Colonic mucosa (tissue), 4 donors: ENCODE results near the gene ITIH5. TPM values are rescaled to one million over a fixed set of nuclear protein-coding genes. Genes with fewer than 3 reads are reported as not detected.

Experiments
- DNase-seq: peaks from one replicate; pipeline ENCODE4 v3.0.0-alpha.2; 2020
- H3K27ac ChIP-seq: fragments of 200-600 bp; one replicate; pipeline ENCODE4 v1.8.0; 2021
- H3K27me3 ChIP-seq: fragments of 200-600 bp; one replicate; pipeline ENCODE4 v1.8.0; 2021
- H3K36me3 ChIP-seq: fragments of 200-600 bp; one replicate; pipeline ENCODE4 v1.8.0; 2021
- H3K4me1 ChIP-seq: fragments of 200-600 bp; one replicate; pipeline ENCODE4 v1.8.0; 2021; ENCODE audit warnings: mild to moderate bottlenecking
- H3K4me3 ChIP-seq: fragments of 200-600 bp; one replicate; pipeline ENCODE4 v1.8.0; 2021
- H3K9ac ChIP-seq, 2 donors: one replicate each; pipeline ENCODE4 v1.7.0; 2013; ENCODE audit warnings: control low read depth in 2 of 2, low read depth in 2 of 2, low read length in 2 of 2
- H3K9me3 ChIP-seq: fragments of 200-600 bp; one replicate; pipeline ENCODE4 v1.8.0; 2021
- intact Hi-C: fragments of 100-400 bp; cut with DNase I; formaldehyde crosslinking; loops from one replicate; pipeline ENCODE4 v1.14.1; 2022
- total RNA-seq, 2 donors: library from RNA; stranded (reverse); fragmentation: NEBNext Ultra II Directional in 1 of 2; extraction: Animal tissue kit (Norgen Biotek cat#: 25700) in 1 of 2; gene quantifications; one replicate each; pipeline ENCODE4 v1.2.1, GENCODE V29; 2021
- TF ChIP-seq, protein P1 (sequence below): fragments of 200-600 bp; IDR thresholded peaks from one replicate; pipeline ENCODE4 v1.8.0; 2022; ENCODE audit warnings: antibody characterized with exemption, mild to moderate bottlenecking
- donor health status: healthy.
- donor health status: DM: no; HTN: no; CAD: no.
- donor health status: DM: no; HTN: no; CAD: no.

Gene ITIH5
- total RNA-seq, 2 donors from 2014 or later = 2.2 to 15.6 TPM

DNA sequence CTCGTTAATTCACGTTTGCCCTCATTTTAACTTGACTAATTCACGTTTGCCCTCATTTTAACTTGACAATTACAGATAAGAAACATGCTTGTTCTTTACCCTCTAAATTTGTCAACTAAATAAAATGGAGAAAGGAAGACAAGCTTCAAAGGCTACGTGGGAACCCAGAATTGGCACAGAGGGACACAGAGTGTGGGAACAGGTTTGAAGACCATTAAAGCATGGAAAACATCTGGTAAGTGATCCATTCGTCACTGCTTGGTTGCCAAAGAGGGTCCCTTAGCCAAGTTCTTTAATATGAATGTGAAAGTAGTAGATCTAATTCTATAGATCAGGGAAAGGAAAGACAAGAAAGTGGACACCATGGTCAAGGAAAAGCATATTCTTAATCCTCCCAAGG lies 57.2 kb downstream of the ITIH5 start:
- Histone ChIP-seq H3K36me3 (no peaks in the 10 kb centered on the region), H3K27ac (no peak overlapping the region), H3K9me3 (no peaks in the 10 kb centered on the region), H3K4me3 (no peak overlapping the region), H3K4me1 (no peaks in the 10 kb centered on the region), H3K27me3 (no peaks in the 10 kb centered on the region), H3K9ac (no peak overlapping the region)
- no peak for DNase-seq
- intact Hi-C loops = no loop called here
- TF ChIP-seq, protein P1, sequence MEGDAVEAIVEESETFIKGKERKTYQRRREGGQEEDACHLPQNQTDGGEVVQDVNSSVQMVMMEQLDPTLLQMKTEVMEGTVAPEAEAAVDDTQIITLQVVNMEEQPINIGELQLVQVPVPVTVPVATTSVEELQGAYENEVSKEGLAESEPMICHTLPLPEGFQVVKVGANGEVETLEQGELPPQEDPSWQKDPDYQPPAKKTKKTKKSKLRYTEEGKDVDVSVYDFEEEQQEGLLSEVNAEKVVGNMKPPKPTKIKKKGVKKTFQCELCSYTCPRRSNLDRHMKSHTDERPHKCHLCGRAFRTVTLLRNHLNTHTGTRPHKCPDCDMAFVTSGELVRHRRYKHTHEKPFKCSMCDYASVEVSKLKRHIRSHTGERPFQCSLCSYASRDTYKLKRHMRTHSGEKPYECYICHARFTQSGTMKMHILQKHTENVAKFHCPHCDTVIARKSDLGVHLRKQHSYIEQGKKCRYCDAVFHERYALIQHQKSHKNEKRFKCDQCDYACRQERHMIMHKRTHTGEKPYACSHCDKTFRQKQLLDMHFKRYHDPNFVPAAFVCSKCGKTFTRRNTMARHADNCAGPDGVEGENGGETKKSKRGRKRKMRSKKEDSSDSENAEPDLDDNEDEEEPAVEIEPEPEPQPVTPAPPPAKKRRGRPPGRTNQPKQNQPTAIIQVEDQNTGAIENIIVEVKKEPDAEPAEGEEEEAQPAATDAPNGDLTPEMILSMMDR = no peak

DNA sequence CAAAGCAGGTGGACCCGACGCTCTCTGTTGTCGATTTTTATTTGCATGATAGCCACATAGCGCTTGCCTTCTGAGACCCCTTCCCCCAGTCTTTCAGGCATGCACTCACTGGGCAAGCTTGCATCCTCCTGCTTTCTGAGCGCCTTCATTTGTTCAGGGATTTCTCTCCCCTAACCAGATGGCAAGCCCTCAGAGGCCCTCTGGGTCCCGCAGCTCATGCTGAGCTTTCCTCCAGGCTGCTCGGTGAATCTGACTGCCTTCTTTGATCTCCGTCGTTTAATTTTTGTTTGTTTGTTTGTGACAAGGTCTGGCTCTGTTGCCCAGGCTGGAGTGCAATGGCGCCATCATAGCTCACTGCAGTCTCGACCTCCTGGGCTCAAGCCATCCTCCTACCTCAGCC lies 58.8 kb downstream of the ITIH5 start:
- H3K9ac ChIP-seq = no peak overlapping the region
- H3K27ac ChIP-seq = no peak overlapping the region
- no peak for DNase-seq
- no peaks in the 10 kb centered on the region for H3K9me3 ChIP-seq
- H3K36me3 ChIP-seq = no peaks in the 10 kb centered on the region
- intact Hi-C loops = no loop called here
- no peaks in the 10 kb centered on the region for H3K27me3 ChIP-seq
- no peak overlapping the region for H3K4me3 ChIP-seq
- H3K4me1 ChIP-seq = no peaks in the 10 kb centered on the region
- TF ChIP-seq, protein P1 = no peak

DNA sequence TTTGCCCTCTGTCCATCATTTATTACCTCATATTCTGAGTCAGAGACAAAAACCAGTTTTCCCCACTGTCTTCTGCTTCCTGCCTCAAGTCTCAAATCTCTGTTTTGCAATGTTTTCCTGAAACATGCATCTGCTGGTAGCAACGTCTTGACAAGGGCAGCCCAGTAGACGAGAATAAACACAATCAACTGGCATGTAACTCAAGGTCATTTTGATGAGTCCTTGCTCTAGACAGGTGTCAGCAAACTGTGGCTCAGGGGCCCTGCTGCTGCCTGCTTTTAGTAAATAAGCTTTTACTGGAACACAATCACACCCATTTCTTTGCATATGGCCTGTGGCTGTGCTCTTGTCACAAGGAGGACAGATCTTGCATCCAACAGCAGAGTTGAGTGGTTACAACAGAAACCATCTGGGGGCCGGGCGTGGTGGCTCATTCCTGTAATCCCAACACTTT lies 59.8 kb downstream of the ITIH5 start:
- Histone ChIP-seq H3K9me3 (no peaks in the 10 kb centered on the region), H3K9ac (no peak overlapping the region), H3K27ac (no peak overlapping the region), H3K27me3 (no peaks in the 10 kb centered on the region), H3K36me3 (no peaks in the 10 kb centered on the region), H3K4me3 (no peak overlapping the region), H3K4me1 (no peaks in the 10 kb centered on the region)
- TF ChIP-seq, protein P1 = no peak
- intact Hi-C loops = no loop called here
- DNase-seq = no peak

DNA sequence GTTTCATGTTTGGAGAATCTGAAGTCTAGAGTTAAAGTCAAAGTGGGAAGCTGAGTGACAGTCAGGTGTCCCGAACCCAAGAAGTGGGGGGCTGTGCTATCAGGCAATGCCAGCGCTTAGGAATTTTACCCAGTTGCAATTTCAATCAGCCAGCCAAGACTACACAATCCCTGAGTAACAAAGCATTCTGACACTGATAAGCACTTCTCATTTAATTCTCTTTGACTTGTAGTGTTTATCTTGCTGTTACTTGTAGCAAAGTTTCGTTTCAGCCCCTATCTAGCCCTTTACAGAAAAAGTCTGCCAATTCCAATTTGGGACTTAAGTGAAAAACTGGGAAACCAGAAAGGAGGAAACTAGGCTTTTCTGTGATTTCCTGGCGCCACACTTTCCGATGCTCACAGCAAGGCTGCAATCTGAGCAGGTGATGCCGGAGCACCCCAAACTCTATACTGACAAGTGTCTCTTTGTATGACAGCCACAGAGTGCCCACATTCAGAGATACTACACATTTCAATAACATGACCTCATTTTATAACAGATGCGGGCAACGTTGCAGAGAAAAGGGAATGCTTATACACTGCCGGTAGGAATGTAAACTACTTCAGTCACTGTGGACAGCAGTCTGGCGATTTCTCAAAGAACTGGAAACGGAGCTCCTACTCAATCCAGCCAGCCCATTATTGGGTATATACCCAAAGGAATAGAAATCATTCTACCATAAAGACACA lies 61.0 kb downstream of the ITIH5 start:
- Histone ChIP-seq H3K9ac (no peak overlapping the region), H3K27me3 (no peaks in the 10 kb centered on the region), H3K9me3 (no peaks in the 10 kb centered on the region), H3K4me1 (no peaks in the 10 kb centered on the region), H3K27ac (no peak overlapping the region), H3K4me3 (no peak overlapping the region), H3K36me3 (no peaks in the 10 kb centered on the region)
- DNase-seq = no peak
- TF ChIP-seq, protein P1 = no peak
- intact Hi-C loops = no loop called here

DNA sequence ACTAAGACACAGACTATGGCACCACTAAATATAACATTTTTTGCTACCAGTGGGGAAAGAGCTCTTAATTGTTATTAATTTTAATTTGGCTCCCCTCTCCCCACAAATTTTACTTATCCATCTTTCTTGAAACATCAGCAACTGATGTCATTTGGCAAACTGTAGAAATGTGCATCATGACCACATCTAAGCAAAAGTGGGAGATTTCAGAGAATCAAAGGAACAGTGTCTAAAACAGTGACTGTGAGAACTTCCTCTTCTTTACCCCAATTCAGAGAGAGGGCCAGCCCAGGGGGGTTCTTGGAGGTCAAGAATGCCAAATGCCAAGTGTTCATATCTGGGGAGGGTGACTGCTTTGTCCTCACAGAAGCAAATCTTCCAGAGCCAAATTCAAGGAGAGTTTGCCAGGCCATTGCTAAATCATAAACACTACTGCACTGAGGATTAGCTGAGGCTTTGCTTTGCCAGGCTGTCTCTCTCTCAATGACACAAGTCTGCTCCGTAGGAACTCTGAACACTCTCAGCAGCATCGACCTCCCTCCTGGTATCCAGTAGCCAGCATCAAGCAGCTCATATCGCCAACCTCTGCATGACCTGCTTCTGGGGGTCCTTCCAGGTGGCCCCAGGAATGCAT lies 65.6 kb downstream of the ITIH5 start:
- H3K9ac ChIP-seq = no peak overlapping the region
- no peaks in the 10 kb centered on the region for H3K4me1 ChIP-seq
- no peak overlapping the region for H3K27ac ChIP-seq
- no peaks in the 10 kb centered on the region for H3K27me3 ChIP-seq
- TF ChIP-seq, protein P1 = no peak
- H3K36me3 ChIP-seq = no peaks in the 10 kb centered on the region
- intact Hi-C loops = no loop called here
- no peaks in the 10 kb centered on the region for H3K9me3 ChIP-seq
- H3K4me3 ChIP-seq = no peak overlapping the region
- no peak for DNase-seq
